ENCODE measurements around the gene FYN.
"Not testable (repeated sequence)": the region's sequence is repeated elsewhere in the genome, so short reads cannot be mapped to it uniquely, and the experiment has no call there.

Gene FYN

DNA sequence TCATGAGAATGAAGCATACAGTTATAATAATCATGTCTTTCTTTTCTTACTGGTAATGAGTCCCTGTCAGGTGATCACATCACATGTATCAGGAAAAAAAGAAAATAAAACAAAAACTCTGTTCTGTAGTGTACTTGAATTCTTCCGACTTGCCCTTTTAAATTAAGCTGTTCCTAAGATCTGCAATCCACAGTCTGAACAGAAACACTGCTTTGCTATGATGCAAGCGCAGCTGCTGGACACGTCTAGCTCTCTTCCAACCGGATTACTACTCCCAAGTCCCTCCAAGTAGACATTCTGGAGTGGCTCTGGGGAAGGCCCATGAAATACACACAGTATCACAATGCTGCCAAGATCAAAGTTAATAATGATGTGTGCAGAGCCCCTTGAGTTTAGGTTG lies 83.7 kb downstream of the FYN start:
- DNase-seq (ENCODE audit: low spot score), result no peak

GRCh38 chr6:111788379-111789276 lies 84.6 kb downstream of the FYN start:
- DNase-seq (ENCODE audit: low spot score), result no peak

- DNase-seq (ENCODE audit: low spot score), result not testable (repeated sequence)
These were observed 87.1 kb downstream of the FYN start for GRCh38 chr6:111786151-111786550.

- peak; percentile 92 for DNase-seq (ENCODE audit: low spot score)
These were observed 88.8 kb downstream of the FYN start for GRCh38 chr6:111784433-111784832.

DNA sequence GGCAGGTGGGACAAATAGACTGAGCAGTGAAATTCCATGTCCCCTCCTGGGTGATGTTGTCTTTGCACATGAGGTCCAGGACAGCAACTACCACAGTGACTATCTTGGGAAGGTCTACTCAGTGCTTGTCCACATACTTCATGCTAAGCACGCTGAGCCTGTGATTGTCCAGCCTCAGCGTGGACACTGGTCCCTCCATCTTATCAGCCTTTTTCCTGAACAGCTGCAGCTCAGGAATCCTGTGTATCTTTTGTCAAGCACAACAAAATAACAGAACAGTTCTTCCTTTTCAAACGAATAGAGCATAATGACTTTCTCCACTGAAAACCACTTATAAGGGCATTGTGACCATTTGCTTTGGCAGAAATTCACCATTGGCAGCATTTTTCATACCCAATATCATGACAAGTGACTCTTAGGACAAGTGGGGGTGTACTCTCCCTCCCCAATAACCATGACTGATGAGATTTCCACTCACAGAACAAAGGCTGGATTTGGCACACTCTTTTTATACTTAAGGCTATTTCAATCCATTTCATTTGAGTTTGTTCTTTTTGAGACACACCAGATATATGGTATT lies 90.3 kb downstream of the FYN start:
- no peak for DNase-seq (ENCODE audit: low spot score)

DNA sequence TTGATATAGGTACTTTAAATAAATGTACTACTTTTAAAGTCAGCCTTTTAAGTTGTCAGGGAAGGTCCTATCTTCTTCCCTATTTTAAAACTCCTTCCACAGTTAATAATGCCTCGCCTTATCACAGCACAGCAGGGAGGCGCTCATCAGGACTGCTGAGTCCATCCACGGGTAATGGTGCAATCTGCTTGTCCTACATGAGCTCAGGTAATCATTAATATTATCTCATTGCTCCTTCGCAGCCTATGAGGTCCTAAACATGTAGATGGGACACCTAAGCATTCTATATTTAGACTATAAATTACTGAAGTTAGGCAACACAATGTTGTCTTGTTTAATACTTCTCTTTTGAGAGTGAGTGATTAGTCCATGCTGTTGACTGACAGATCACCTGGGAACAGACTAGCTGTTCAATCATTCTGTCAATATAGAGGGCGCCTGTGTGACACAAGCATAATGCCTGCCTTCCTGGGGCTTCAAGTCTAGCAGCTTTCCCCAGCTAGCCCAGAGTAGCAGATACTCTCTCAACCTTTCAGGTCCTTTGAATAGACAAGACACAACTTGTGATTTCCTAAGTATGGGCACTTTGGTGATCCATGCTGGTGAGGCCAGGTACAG lies 91.0 kb downstream of the FYN start:
- no peak for DNase-seq (ENCODE audit: low spot score)

DNA sequence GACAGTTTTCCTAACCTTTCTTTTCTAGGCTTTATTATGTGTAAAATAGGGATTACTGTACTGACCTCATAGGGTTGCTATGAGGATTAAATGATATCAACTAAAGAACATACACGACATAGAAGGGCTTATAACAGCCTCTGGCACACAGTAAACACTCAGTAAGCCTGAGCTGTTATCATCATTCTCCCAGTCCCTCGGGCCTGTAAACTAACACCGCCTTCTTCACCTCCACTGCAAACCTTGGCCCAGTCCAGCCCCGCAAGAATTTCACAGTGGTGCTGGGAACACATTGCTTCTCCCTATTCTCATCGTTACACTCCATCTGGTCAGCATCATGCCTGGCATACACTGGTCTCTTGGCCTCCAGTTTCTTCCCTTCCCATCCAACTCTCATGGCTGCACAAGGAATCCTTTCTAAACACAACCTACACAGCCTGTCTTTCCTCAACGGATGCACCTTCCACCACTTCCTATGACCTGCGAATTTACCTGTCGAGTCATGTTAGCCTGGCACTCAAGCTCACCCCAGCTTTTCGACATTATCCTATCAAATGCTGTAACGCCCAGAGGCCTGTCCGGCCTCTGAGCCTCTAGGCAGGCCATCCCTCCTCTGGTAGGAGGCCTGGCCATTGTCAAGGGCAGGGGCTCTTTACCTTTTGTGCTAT lies 92.1 kb downstream of the FYN start:
- peak; percentile 70 for DNase-seq (ENCODE audit: low spot score)

GRCh38 chr6:111780393-111780792 lies 92.9 kb downstream of the FYN start:
- no peak for DNase-seq (ENCODE audit: low spot score)

- no peak for DNase-seq (ENCODE audit: low spot score)
These were observed 93.6 kb downstream of the FYN start for GRCh38 chr6:111779660-111780059.

DNA sequence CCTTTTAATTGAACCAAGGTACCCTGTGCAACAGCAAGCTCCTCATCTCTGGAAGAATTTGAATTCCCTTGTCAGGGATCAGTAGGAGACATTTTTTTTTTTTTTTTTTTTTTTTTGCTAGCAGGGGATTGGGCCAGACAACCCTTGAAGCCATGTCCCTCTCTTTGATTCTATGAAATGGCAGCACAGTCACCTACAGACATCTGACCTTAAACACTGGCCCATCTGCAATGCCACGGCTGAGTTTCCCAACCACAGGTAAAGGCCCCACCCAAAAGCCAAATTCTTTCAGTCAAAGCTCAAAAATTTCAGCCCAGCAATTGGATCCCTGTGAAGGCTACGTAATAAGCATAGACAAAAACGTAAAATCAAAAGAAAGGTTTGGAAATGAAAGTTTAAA lies 94.2 kb downstream of the FYN start:
- DNase-seq (ENCODE audit: low spot score), result no peak

- no peak for DNase-seq (ENCODE audit: low spot score)
These were observed 95.9 kb downstream of the FYN start for GRCh38 chr6:111777357-111777756.

DNA sequence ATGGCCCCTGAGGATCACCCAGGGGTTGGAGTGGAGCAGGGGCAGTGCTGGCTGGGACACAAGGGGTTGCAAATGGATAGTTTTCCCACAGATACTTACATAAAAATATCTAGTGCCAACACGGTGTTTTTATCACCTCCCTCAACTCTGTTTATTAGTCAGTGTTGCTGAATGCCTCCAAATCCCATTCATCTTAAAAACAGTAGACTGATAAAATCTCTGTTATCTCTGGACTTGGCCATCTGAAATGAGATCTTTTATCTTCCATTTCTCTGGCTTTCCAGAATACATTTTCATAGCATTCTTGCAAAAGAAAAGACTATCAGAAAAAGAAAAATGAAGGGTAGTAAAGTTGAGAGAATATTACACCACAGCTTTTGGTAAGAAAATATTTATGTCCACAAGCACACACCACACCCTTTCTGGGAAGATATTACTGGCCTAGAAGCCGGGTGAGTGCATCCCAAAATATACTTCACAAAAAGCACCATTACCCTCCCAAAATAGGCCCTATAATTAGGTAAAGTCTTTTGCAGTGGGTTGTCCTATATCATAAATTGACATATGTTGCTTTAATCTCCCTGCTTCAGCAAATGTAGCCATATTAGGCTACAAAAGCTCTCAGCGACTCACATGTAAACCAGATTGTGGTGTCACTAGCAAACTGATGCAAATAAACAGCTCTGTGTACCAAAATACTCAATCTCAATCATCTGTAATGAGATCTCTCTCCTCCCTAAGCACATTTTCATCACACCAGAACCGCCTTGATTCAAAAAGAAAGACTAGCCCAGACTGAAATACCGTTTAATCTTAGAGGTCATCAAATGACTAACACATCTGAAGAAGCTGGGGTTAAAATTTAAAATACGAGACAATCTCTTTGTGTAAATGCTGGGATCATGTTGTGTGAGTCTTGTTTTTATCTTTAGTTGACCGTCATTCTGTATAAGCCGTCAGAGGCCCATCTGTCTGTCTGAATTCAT lies 96.7 kb downstream of the FYN start:
- DNase-seq (ENCODE audit: low spot score), result no peak

GRCh38 chr6:111775145-111775922 lies 97.9 kb downstream of the FYN start:
- no peak for DNase-seq (ENCODE audit: low spot score)

GRCh38 chr6:111774346-111774703 lies 98.9 kb downstream of the FYN start:
- no peak for DNase-seq (ENCODE audit: low spot score)

- no peak for DNase-seq (ENCODE audit: low spot score)
These were observed 99.5 kb downstream of the FYN start for GRCh38 chr6:111773501-111774345.

DNA sequence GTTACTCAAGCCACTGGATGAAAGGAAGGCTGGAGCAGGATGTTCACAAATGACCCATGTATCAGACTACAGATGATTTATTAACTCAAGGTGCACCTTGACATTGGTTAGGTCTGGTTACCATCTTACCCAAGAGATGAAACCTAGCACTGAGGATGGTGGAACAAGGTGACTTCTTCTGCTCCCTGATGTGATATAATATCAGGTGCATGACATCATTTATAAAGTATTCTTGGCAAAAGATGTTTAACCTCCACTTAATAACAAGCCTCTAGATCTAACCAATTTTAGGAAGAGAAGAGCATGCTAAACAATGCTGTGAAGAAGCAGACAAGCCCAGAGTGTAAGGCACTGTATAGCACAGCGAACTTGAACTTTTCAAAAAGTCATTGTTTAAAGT lies 100.9 kb downstream of the FYN start:
- no peak for DNase-seq (ENCODE audit: low spot score)

DNA sequence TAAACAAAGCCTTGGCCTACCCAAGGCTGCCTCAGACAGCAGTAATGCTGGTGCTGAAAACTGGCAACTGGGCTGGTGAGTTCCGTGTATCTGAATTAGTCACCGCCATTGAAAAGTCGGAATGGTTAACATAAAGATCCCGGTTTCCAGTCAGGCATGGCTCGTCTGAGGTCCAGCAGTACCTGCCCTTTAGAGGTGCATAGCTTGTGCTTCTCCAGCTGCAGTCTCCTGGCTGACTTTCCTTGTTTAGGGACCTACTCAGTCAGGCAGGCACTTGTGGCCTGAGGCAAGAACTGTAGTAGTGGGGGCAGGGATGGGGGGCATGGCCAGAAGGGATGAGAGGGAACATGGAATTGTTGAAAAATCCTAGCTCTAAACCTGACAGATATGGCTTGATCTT lies 101.6 kb downstream of the FYN start:
- DNase-seq (ENCODE audit: low spot score), result no peak

- DNase-seq (ENCODE audit: low spot score), result no peak
These were observed 102.2 kb downstream of the FYN start for GRCh38 chr6:111771094-111771432.

DNA sequence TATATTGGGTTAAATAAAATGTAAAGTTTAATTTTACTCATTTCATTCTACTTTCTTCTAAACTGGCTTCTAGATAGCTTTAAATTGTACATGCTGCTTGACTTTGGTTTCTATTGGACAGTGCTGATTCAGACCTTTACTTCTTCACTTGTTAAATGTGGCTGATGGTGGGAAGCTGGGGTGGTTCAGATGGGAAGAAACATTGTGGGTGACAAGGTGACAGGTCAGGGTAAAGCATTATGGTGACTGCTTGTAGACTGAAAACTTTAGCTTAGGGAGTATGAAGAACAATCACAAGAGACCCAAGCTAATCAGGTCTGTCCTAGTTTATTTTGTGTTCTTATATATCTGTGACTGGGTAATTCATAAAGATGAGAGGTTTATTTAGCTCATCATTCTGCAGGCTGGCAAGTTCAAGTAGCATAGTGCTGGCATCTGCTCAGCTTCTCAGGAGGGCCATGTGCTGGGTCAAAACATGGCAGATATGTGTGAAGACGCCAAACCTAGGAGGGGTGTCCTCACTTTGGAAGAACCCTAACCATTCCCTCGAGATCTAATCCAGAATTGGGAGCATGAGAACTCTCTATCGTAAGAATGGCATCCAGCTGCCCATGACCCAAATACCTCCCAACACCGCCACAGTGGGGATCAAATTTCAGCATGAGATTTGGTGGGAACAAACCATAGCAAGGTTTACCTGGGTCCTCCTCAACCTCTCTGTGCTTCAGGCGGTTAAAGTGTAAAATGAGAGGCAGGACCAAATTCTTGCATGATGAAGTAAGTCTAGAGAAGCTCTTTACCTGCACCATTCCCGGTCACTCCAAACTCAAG lies 102.8 kb downstream of the FYN start:
- no peak for DNase-seq (ENCODE audit: low spot score)
